22Rv1 (cell line): ENCODE data around the gene CYP4Z1.

ENCODE experiments used
- CTCF ChIP-seq: fragments of 450-650 bp; IDR thresholded peaks from 2 replicates; pipeline ENCODE4 v1.5.1; 2017; ENCODE audit warnings: mild to moderate bottlenecking
- ZFX ChIP-seq: fragments of 450-650 bp; IDR thresholded peaks from 2 replicates; pipeline ENCODE4 v1.6.1; 2017; ENCODE audit warnings: antibody characterized with exemption, borderline replicate concordance

- TF ChIP-seq CTCF: no peak
- no peak for TF ChIP-seq ZFX
Observed at GRCh38 chr1:47036764-47037163, 30.3 kb upstream of the CYP4Z1 start.
